DMS79 treated with DMSO at 0.1 percent for 48 hours (cell line): ENCODE data around the gene RELL2.
A peak's percentile ranks its signal among the peaks of the same experiment; 100 is the strongest.

Source experiments
- DNase-seq: peaks from one replicate; lab custom pipeline; 2025; lab: John Stamatoyannopoulos, UW

The RELL2 gene

DNA sequence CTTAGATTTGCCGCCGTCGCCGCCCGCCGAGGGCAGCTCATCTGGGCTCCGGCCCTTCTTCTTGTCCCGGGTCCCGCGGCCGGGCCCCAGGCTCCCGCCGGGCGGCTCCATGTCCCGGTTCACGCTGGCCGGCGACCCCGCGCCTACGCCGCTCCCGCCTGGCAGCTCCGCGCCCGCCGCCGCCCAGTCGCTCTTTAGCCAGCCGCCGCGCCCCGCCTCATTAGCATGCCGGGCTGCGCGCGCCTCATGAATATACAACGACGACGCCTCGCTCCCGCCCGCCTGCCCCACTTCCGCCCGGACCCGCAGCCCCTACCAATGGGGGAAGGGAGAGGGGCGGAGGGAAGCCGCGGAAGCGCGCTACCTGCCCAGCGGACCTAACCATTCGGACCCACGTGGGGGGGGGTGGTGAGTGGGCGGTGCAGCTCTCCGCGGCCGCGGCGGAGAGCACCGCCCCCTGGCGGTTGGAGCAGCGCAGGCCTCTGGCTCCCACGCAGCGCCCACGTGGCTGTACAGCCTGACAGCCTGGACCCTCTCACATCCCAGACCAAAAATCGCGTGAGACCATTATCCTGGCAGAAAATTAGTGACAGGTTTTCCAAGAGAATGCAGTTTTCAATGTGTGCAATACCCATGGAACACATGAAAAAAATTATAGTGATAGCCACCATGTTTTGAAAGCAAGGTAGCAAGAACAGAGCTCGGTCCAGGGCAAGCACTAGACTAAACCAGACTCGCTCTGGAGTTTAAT lies 17.8 kb upstream of the RELL2 start, which contains the start of gene DIAPH1:
Gene DIAPH1, minus strand, starts transcription at position 197 of the 751 bp plus-strand sequence. Its CDS starts 86 bp downstream, at position 111.
- peak; percentile 56 for DNase-seq

DNA sequence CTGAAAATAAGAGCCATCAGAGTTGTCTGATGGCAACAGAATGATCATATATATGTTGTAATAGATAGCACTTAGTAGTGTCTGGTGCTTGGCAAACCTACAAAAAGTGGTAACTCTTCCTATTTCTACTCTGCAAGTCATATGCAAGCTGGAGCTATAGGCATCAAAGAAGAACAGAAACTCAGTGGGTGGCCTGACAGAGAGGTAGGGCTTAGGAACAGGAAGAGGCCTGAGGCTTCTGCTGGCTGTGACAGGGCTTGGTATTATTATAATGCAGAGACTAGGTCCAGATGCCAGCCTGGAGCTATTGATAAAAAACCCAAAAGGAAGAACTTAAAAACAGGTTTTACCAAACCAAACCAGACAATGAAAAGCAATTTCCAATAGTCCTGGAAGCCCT lies 13.6 kb upstream of the RELL2 start:
- no peak for DNase-seq

DNA sequence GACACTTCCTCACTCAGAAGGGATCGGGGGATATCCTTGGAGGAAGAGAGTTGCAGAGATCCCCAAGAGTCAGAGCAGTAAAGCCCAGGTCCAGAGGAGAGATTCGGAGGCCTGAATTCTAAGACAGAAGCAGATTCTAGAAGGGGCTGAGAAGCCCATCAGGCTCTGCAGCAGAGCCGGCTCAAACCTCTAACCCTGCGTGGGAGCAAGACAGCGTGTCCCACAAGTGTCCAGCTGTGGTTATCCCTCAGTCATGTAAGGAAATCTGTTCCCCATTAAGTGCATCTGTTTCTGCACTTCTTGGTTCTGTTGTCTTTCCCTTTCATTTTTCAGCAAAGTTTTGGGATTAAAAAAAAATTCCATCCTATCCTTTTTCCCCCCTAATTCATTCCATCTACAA lies 13.2 kb upstream of the RELL2 start:
- no peak for DNase-seq

DNA sequence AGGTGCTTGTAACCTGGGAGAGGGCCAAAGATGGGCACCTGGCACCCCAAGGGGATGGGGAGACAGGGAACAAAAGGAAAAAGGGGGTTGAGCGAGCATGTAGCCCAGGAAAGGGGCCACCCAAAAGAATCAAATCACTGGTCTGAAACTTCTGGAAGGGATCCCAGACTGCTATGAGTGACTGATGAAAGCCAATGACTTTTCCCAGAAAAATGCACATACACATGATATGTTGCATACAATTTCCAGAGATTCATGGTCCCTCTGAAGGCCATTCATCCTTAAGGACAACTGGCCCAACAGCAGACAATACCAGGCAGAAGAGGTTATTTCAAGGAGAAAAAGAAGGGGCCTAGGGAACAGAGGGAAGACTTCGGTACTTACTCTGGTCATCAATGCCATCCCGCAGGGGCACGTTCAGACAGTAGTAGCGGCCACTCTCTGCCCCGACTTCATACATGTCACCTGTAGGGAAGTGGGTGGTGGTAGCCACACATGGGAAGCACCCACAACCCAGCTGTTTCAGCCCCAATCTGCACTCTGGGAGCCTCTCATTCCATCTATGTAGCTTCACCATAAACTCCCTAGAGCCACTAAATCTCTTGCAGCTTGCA lies 8.5 kb upstream of the RELL2 start:
- DNase-seq: no peak

DNA sequence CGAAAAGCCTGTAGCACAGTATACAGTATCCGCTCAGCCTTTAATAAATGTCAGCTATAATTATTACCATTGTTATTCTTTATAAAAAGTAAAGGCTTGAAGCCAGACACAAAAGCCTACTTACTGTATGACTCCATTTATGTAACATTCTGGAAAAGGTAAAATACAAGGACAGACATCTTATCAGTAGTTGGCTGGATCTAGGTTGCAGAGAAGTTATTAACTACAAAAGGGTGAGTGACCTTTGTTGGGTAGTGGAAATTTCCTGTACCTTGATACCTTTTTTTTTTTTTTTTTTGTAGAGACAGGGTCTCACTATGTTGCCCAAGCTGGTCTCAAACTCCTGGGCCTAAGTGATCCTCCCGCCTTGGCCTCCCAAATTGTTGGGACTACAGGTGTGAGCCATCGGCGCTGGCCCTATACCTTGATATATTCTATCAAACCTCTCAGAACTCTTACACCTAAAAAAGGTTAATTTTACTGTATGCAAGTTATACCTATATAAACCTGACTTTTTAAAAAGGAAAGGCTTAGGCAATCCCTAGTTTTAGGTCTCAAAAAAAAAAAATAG lies 6.1 kb upstream of the RELL2 start:
- DNase-seq: no peak

DNA sequence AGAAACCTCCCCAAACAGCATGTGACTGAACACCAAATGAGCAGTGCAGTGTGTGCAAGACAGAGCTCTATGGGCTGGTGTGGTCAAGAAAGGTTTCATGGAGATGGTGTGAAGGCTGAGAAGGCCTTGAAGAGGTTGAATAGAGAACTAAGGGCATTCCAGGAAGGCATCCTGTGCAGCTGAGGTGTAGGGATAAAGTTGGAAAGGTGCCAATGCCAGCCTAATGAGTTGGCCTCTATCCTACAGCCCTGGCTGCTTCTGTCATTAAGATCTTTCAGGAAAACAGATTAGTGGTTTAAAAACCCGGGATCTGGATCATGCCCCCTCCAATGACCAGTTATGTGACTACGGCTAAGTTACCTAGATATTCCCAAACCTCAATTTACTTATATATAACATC lies 4.1 kb upstream of the RELL2 start:
- no peak for DNase-seq

DNA sequence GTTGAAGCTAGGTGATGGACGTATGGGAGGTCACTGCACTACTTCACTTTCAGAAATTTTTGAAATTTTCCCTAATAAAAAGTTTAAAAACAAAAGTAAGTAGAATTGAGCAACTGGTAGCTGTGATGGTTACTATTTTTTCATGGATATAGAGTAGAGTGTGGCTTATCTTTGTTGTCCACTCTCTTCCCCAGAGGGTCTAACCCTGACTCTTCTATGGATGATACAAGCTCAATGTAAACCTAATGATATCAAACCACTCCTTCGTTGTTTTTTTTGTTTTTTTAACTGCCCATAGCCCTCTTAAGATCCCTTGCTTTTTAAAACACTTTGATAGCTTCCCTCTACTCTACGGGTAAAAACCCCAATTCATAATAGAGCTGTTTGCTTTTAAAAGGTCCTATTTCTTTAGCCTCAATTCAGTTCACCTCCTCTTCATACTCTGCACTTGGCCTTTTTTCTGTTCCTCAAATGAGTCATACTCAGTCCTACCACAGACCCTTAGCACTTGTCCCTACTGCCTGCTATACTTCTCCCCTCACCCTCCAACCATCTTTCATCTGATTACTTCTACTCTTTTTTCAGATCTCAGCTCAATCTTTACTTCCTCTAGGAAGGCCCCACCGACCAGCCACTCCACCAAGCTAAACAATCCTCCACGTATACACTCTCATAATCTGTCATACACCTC lies 2.8 kb upstream of the RELL2 start:
- no peak for DNase-seq

DNA sequence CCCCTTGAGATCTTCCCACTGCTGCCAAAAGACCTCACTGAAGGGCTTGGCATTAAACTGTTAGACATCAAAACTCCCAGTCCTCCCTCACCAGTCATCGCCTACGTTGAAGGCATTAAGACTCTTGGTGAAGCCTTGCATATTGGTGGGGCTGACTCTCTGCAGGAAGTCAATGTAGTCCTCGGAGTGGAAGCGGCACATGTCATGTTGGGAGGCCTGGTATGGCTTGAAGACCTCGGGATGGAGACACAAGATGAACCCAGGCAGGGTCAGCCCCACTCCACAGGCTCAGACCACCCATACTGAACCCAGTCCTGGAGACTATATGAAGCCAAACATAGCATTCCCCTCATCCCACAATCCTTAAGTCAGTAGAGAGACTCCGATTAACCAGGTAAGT lies 2.1 kb upstream of the RELL2 start:
- no peak for DNase-seq

DNA sequence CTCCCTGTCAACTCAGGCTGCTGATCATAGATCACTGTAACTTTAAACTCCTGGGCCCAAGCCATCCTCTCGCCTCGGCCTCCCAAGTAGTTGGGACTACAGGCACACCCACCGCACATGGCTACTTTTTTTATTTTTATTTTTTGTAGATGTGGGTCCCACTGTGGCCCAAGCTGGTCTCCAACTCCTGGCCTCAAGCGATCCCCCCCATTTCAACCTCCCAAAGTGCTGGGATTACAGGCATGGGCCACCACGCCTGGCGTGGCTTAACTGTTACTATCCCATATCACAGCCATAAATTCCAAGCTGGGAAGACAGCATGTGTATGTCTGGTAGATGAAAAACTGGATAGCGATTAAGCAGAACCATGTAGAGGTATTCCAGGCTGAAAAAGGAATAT lies 1.2 kb upstream of the RELL2 start:
- DNase-seq: no peak

DNA sequence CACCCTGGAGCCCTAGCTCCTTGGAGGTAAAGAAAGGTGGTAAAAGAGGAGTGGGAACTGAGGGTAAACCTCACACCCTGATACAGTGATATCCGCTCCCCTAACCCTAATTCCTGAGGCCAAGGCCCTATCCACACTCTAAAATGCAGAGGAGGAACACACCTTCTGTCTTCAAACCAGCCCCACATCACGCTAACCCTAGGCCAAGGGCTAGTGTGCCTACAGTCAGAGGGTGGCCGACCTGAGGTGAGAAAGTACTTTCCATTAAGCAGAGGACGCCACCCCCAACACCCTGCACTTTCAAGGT lies 738 bp upstream of the RELL2 start:
- no peak for DNase-seq

DNA sequence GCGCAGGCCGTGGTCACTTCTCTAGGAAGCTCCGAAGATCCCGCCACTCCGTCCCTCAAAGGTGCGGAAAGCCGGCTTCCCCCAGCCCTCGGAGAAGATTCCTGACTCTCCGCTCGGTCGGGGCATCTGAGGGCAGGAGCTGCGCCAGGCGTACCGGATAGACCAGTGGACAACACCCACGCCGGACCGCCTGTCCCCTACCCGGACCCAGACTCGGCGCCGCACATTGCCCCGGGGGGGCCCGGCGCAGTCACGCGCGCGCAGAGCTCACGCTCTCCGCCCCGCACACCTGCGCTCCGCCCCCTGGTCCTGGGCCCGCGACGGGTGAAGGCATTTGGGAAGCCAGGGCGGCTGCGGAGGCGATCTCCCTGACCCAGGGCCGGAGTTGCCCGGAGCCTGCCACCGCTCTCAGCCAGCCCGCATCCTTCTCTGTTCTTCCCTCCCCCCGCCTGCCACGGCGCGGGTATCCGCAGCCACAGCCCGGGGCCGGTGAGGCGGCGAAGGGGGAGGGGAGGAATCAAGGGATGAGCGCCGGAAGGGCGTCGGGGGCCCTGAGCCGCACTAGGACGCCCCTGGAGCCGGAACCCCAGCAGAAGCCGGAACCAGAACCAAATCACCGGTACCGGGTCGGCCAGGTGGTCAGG lies 448 bp downstream of the RELL2 start:
- DNase-seq: no peak

DNA sequence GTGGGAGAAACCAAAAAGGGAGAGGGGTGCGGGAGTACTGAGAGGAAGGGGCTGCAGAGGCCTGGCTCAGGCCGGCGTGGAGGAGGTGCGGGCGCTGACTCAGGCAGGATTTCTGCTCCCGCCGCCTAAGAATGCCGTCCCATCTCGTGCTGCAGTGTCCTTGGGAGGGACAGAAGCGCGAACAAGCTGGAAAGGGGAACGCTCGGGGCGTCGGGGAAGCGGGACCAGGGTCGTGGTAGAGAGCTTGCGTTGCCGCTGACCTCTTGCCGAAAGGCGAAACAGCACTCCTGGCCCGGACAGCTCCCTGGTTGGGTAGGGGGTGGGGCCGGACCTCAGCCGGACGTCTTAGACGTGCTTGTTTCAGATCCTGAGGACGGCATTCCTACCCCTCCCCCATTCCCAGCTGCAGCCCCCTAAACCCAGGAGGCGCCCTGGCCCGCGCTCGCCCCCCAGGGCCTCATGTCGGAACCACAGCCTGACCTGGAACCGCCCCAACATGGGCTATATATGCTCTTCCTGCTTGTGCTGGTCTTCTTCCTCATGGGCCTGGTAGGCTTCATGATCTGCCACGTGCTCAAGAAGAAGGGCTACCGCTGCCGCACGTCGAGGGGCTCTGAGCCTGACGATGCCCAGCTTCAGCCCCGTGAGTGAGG lies 1.1 kb downstream of the RELL2 start:
- no peak for DNase-seq

DNA sequence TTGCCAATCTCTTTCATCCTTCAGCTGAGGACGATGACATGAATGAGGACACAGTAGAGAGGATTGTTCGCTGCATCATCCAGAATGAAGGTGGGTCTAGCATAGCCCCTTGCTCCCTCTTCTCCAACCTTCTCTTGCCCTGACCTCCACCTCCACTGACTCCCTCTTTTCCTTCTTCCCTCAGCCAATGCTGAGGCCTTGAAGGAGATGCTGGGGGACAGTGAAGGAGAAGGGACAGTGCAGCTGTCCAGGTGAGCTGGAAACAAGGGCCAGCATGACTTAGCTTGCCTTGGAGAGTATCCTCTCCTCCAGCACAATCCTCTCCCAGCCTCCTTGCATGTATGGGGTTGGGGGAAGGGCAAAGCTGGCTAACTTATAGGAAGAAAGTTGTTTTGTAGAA lies 2.0 kb downstream of the RELL2 start:
- no peak for DNase-seq

DNA sequence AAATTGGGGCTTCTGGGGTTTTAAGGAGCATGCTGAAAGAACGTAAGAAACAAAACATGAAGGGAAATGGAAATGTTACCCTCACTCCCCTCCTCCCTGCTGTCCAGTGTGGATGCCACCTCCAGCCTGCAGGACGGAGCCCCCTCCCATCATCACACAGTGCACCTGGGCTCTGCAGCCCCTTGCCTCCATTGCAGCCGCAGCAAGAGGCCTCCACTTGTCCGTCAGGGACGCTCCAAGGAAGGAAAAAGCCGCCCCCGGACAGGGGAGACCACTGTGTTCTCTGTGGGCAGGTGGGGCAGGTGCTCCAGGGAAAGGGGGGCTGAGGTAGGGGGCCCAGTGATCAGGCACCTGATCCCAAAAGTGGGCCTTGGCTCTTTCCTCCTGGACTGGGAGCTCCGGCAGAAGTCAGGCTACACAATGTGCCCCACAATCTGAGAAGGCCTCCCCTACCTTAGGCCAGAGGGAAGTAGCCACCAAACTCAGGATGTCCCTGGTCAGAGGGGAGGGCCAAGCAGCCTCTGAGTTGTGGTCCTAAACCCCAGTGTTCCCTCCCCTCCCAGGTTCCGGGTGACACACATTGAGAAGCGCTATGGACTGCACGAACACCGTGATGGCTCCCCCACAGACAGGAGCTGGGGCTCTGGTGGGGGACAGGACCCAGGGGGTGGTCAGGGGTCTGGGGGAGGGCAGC lies 2.7 kb downstream of the RELL2 start:
- no peak for DNase-seq

DNA sequence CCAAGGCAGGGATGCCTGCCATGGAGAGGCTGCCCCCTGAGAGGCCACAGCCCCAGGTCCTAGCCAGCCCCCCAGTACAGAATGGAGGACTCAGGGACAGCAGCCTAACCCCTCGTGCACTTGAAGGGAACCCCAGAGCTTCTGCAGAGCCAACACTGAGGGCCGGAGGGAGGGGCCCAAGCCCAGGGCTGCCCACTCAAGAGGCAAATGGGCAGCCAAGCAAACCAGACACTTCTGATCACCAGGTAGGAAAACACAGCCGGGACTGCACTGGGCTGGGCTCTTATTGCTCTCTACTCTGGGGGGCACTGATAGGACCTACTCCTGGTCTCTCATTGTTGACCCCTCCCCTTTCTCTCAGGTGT lies 3.2 kb downstream of the RELL2 start:
- no peak for DNase-seq

DNA sequence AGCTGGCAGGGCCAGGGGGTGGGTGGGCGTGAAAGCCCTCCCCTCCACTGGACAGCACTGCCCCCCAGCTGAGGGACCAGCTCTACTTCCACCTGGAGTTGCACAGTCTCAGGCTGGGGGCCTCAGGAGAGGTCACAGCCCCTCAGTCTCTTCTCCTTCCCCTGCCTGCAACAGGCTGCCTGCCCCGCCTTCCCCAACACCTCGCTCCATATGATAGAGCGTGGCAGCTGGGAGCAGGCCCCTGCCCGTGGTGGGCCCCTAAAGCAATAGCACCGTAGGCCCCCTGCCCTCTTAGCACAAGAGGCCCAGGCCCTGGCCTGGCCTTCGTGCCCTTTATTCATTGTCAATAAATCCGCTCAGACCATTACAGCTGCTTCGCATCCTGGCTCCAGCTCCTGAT lies 3.9 kb downstream of the RELL2 start:
- DNase-seq: no peak

DNA sequence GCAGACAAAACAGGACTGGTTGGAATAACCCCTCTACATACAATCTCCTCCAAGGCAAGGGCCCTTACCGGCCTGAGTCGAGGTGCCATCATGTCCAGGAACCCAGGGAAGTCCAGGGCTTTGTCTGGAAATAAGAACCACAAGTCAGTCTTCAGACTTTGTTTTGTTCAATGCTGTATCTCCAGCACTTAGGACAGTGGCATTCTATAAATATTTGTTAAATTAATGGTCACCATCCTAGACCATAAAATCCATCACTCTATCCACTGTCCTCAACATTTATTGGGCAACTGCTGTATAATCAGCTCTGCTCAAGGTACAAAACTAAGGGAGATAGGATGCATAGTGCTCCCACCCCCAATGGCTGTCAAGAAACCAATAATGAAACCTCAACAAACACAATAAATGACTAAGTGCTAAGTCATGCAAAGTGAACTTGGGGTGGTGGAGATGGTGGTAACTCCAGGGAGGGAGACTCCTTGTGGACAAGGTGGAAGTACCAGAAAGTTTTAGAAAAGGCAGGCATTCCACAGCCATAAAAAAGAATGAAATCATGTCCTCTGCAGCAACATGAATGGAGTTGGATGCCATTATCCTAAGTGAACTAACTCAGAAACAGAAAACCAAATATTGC lies 5.0 kb downstream of the RELL2 start:
- no peak for DNase-seq

DNA sequence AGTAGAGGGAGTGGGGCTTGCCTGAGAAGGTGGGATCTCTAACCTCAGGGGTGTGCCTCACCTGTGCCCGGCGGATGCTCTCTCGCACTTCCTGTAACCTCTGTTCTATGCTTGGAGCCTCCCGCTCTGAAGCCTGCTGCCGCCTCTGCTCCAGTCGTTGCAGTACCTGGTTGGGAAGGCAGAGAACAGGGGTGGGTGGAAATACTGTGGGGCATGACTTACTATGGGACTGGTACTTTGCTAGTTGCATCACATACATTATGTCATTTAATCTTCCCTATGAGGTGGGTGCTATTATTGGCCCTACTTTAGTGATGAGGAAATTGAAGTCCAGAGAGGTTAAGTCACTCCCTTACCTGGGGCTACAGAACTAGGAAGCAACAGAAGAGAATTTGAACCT lies 9.2 kb downstream of the RELL2 start:
- DNase-seq: no peak

DNA sequence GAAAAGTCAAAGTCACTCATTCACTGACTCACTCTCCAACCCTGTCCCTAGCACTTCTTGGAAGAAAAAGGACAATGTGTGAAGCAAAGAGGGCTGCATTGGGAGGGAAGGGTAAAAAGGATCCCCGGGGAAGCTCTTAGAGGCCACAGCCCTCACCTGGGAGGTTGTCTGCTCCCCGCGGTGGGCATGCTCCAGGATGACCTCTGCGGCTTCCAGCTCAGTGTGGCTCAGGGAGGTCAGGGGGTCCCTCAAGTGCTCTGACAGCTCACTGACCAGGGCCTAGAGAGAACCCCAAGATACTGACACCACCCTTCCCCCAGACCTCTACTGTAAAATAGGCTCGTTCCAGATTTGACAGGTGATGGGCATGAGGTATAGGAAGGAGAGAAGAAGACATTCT lies 10.4 kb downstream of the RELL2 start:
- DNase-seq: no peak

DNA sequence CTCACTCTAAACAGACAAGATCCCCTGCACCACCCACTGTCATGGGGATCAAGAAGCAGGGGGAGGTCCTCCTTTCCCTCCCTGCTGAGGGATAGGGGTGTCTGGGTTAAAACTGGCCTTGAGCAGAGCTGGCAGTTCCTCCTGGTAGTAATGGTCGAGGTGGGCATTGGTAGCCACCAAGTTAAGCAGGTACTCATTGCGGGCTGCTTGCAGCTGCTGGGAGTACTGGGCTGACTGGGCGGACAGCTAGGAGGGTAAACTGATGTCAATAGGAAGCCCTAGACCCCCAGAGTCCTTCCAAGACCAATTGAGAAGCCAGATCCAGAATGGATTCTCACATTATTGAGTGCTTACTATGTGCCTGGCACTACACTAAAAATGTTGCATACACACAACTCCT lies 11.1 kb downstream of the RELL2 start:
- no peak for DNase-seq

DNA sequence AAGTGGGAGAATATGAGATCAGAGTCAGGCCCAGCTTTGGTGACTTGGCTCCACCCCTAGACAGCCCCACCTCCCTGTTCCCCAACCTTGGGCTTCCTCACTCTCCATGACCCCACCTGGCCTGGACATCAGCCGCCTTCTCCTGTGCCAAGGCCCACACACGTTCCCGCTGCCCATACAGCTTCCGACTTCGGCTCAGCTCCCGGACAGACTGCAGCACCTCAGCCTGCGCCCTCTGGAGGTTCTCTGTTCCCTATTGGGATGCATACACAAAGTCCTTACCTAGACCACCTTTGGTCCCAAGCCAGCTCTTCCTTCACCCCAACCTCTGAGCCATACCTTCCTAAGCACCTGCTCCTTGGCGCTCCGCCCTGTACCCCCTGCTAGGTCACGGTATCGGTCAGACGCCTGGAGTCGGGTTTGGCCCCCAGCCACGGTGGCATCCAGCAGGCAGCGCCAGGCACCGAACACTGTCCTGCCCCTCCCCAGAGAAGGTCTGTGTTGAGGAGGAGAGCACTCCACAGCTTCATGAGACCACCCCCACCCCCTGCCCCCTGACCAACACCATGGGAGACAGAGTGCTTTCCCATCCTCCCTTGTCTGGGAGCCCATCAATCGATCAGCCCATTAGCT lies 12.4 kb downstream of the RELL2 start:
- DNase-seq: peak; percentile 2
